NCI-H526 treated with DMSO at 0.1 percent for 48 hours (cell line): Measurements from ENCODE around the gene KLKB1.

Source experiments
- DNase-seq: peaks from one replicate; lab custom pipeline; 2025; lab: John Stamatoyannopoulos, UW

Gene KLKB1

DNA sequence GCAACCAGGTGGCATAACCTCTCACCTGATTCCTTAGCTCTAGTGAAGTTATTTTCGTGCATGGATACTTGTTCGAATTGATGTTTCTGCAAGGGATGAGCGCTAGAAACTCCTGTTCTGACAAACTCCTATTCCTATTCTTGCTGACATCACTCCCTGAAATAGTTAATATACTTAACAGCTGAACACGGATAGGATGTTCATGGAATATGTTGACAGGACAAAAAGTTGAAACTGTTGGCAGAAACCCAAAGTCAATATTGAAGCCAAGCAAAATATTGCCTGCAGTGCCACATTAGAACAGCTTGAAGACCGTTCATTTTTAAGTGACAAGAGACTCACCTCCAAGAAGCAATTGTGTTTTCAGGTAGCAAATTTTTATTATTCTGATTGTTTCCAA, at the start of gene KLKB1:
Gene KLKB1 (plus strand): TSS at position 287 of the 400 bp plus-strand sequence. CDS start 689 bp downstream, outside the sequence.
- no peak for DNase-seq

DNA sequence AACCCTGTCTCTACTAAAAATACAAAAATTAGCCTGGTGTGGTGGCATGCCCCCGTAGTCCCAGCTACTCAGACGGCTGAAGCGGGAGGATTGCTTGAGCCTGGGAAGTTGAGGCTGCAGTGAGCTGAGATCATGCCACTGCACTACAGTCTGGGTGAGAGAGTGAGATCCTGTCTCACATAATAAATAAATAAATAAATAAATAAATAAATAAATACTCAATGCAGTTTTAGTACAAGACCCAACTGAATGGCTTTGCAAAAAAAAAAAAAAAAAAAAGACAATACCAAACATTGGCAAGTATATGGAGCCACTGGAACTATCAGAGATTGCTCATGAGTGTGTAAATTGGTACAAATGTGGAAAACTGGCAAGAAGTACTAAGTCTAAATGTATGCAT, 39.2 kb upstream of the KLKB1 start:
- no peak for DNase-seq

DNA sequence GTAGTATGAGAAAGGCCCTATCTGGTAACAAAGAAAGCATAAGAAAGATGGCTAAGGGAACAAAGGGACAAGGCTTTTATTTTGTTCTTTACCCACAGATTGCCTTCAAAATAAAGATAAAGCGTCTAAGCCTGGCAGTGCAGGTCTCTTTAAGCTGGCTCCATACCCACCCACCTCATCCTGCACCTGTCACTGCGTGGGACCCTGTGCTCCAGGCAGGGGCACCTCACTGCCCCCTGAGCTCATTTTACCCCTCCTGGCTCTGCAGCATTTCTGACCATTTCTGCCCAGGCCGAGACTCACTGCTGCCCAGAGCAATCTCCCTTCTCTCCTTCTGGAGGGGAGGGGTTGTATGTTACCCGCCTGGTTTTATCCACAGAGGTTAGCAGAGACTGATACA, 37.7 kb upstream of the KLKB1 start:
- no peak for DNase-seq

DNA sequence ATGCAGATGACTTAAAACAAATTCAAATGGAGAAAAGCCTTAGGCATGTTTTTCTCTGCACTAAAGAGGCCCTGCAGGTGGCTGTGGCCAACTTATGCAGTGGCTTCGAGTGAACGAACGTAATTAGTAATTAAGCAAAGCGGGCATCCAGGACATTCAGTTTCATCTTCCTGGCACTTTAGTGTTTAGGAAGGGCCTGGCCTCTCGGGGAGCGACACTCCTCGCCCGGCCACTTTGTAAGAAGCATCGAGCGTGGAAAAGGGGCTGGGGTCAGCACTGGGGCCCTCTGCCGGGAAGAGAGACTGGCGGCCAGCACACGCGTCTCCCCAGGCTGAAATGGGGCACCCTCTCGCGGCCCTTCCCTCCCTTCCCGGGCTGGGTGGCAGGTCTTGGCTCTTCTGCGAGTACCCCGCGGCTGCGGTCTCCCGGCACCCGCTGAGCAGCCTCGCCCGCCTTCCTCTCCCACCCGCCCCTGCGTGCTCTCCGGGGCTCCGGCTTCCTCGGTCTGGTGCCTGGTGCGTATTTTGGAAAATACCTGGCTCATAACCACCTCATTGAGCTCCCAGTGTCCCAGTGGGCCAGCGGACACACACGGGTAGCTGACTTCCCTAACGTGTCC, 36.6 kb upstream of the KLKB1 start:
- peak; percentile 28 for DNase-seq

DNA sequence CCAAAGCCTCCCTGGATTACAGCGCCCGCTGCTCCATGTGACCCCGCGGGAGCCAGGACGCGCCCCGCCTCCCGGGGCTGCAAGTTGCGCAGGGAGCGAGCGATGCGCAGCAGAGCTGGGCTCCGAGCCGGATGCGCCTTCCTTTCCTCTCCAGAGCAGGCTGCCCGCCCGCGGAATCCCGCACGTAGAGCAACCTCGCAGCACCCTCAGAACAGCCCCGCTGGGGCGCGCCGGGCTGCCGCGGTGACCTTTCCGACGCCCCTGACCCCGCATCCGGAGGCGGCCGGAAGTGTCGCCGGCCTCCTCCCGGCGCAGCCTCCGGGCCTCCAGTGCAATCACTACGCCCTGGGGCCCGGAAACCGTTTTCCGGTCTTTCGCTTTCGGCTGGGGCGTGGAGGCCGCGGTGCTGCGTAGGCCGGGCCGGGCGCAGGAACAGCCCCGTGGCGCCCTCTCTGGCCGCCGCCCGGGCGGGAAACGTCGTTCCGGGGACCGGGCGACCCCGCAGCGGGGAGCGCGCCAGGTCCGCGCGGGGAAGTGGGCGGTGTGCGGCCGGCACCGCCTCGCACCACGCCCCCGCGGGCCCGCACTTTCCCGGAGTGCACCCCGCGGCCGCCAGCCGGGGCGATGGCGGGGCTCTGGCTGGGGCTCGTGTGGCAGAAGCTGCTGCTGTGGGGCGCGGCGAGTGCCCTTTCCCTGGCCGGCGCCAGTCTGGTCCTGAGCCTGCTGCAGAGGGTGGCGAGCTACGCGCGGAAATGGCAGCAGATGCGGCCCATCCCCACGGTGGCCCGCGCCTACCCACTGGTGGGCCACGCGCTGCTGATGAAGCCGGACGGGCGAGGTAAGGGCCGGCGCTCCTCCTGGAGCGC, 35.9 kb upstream of the KLKB1 start, which contains the start of gene CYP4V2:
Gene CYP4V2 (plus strand): TSS at position 368 of the 866 bp plus-strand sequence. CDS start 257 bp downstream, at position 625.
- DNase-seq, result peak; percentile 31

DNA sequence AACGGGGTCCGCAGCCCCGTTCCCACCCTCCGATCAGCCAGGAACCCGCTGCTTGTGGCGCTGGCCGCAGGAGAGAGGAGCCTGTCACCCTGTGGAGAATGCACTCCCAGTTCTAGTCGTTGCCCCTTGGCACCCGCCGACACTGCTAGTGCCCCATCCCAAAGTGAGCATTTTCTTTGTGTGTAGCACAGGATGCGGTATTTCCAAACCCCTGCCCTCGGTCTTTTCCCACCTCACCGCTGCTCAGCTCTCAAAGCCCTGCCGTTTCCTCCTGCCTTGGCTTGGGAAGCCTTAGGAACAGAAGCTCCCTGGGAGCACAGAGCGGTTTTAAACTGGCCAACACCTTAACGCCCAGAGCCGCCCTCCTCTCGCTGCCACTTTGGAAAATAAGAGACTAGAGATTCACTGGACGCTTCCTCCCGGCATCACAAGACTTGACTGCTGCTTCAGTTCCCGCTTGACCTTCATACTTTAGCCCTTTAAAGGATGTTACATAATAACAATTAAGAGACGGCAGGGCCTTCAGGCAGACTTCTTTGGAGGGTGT, 35.2 kb upstream of the KLKB1 start:
- DNase-seq, result peak; percentile 33

DNA sequence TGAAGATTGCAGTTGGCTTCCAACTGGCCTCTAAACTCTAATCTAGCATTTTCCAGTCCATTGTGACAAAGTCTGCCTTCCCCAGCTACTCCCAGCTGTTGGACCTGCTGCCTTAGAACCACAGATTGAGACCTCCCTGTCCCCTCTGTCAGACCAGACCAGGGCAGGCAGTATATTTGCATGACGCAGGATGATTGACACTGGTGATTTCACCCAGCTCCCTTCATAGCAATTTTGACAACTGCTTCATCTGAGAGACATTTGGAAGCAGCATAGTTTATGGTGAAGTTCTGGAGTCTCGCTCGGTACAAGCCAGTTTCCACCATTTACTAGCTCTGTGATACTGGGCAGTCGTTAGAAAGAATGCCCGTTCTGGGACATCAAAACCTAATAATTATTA, 33.5 kb upstream of the KLKB1 start:
- DNase-seq, result no peak

DNA sequence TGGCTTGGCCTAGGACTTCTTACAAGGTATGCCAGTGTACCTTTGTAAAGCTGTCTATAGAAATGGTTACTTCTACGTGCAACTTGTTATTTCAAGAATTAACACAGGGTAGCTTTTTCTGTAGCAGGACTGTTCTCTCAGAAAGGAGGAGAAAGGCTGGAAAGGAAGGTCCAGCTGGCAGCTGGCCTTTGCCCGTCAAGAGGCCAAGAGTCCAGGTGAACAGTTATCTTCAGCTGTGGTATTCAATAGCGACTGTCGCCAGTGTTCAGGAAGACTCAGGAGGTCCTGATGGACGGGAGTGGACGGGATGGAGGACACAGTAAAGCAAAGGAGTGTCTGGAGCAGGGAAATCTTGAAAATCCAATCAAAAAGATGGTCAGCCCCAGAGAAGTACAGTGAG, 31.2 kb upstream of the KLKB1 start:
- no peak for DNase-seq

DNA sequence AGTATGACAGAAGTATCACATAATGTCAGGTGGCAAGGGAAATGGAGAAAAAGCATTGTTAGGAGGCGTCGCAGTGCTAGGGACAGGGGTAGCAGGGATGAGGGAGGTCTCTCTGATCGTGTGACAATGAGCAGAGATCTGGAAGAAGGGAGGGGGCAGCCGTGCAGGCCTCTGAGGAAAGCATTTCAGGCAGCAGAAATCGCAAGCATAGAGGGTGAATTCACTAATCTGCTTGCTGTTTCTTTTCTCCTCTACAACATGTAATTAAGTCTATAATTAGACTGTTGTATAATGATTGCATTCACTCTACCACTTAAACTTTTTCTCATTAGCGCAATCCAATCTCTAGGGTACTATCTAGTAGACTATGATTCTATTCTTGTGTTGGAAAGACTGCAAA, 26.8 kb upstream of the KLKB1 start:
- DNase-seq, result no peak

DNA sequence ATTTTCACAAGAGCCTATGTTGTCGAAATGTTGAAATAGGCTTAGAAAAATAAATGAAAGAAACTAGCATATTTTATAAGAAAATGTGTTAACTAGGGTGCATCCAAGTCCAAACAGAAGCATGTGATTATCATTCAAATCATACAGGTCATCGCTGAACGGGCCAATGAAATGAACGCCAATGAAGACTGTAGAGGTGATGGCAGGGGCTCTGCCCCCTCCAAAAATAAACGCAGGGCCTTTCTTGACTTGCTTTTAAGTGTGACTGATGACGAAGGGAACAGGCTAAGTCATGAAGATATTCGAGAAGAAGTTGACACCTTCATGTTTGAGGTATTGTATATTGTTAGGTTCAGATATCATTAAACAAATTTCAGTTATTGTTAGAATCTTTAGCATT, 26.3 kb upstream of the KLKB1 start:
- no peak for DNase-seq

DNA sequence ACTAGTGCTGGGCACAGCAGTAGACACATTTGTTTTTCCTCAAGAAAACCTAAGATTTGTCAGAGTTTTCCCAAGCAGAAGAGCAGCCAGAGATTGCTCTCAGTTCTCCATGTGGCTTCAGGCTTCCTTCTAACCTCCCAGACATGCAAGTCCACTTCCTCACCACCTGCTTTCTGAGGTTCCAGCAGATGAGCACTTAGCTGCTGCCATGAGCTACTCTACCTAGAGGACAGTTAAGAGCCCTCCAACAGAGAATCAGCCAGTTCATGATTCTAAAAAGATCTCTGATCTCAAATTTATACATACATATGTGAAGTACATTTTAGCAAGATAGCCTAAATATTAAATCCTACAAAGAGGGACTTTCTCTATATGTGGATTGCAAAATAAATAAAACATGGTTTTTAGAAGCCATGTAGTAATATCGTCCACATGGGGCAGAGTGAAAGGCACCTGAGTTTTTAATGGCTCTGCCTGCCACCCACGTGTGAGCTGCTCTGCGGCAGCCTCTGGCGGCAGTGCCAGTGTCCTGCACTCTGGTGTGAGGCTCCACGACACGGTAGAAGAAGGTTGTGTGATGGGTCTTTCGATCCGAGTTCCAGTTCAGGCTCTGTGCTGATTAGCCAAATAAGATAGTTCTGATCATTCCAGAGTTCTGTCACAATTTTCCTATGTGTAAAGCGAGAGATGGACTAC, 25.6 kb upstream of the KLKB1 start:
- DNase-seq, result peak; percentile 26

DNA sequence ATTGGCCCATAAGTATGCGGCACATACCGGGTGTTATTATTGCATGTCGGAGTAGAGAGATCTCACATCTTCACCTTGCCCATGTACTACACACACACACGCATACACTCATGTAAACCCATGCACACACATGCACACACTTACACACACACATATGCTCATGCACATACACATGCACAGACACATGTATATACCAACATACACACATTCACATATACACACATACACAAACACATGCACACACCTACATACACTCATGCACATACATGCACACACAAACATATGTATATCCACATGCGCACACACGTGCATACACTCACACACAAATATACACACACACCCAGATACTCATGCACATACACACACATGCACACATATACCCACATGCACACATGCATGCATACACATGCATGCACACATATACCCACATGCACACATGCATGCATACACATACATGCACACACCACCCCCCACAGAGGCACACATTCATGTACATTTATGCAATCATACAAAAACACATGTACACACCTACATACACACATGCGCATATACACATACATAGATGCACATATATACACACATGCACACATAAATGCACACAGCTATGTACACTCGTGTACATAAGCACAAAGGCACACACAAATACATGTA, 24.7 kb upstream of the KLKB1 start:
- no peak for DNase-seq

DNA sequence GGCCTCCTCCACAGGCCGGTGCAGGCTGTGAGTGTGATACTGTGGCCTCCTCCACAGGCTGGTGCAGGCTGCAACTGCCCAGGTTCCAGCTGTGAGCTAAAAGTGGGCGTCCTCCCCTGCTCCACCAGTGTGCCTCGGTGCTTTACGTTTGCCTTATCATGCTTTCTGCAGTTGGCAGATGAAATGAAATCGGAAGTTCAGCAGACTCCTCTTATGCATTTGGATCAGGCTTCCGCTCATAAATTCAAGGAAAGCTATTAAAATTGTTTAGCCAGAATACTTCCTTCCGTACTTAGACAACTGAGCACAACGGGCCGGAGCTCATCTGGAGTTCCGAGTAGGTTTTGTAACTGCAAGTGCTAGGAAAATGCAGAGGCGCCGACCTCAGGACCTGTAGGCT, 23.9 kb upstream of the KLKB1 start:
- no peak for DNase-seq

DNA sequence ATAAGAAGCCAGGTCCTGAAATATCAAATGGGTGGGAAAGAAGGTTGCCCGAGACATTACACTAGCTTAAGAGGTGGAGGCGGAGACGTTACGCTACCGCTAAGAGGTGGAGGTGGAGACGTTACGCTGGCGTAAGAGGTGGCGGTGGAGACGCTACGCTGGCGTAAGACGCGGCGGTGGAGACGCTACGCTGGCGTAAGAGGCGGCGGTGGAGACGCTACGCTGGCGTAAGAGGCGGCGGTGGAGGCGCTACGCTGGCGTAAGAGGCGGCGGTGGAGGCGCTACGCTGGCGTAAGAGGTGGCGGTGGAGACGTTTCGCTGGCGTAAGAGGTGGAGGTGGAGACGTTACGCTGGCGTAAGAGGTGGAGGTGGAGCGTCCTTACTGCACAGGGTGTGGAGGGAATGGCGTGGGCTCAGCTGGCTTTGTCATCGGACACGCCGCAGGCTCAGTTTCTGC, 23.2 kb upstream of the KLKB1 start:
- DNase-seq, result peak; percentile 83

DNA sequence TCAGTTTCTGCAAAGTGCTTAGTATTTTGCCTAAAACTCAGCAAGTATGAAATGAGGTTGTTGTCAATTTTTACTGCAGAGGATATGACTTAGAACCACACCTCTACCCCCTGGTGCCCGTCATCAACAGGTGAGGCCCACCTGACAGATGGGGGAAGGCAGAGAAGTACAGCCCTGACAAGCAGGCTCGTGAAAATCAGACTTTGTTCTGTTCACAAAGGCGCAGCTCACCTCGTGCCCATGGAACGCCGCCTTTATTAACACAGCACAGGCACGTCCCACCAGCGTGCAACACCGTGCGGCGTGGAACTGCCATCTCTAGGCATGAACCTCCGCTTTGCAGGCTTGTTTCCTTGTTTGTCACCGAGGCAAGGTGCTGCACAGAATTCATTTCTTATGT, 22.6 kb upstream of the KLKB1 start:
- no peak for DNase-seq

DNA sequence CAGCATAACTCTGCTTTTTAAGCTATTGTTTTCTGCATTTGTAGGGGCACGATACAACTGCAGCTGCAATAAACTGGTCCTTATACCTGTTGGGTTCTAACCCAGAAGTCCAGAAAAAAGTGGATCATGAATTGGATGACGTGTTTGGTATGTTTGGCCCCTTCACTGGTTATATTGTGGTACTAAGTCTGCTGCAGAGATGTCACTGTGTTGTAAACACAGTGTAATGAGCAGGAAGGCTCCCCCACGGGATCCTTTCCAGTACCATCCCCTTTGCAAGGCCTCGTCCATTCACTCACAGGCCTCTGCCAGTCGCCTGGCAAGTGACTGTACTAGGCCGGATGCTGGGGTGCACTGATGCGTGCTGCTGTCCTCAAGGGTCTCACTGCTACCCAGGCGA, 22.2 kb upstream of the KLKB1 start:
- no peak for DNase-seq

DNA sequence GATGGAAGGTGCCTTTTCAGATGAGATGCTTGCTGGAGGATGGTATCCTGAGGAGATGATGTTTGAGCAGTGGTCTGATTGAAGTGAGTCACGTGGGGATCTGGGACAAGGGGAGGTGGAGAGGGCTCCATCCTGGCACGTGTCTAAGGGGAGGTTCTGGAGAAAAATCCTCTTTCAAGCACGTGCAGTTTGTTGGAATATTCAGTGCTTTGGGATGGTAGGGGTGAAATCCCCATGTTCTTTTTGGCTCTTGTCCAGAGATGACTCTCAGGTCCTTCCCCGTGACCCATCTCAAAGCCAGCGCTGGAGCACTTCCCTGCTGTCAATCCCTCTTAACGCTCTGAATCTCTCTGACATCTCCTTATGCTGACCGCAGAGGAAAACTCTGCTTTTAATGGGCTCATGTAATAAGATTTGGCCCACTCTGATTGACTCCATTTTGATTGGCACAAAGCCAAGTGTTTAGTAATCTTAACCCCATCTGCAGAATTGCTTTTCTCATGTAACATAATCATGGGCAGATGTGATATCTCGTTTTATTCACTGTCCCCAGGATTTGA, 10.8 kb upstream of the KLKB1 start:
- DNase-seq, result no peak

DNA sequence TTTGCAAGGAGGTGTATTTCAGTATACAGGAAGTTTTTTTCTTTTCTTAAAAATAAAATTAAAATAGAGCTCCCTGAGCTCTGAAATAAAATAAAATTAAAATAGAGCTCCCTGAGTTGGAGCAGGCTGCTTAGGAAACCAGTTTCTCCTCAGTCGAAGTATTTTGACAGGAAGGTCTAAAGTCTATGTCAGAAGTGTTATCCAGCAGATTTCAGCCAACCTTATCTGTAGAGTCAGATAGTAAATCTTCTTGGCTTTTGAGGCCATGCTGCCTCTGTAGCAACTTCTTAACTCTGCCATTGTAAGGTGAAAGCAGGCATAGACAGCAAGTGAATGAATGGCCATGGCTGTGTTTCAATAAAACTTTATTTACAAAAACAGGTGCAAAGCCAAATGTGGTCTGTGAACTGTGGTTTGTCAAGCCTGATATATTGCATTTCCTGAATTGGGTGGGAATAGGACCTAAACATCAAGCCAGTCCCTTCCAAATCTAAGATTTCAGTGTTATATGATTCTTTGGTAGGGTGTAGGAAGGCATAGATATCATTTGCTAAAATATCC, 9.5 kb upstream of the KLKB1 start:
- DNase-seq, result no peak

DNA sequence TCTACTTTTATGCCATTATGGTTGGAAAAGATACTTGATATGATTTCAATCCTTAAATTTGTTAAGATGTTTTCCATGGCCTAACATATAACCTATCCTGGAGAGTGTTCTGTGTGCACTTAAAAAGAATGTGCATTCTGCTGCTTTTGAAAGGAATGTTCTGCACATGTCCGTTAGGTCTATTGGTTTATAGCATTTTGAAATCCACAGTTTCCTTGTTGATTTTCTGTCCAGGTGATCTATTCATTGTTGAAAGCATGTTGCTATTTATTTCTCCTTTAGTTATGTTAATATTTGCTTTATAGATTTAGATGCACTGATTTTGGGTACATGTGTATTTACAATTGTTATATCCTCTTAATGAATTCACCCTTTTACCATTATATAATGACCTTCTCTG, 5.7 kb upstream of the KLKB1 start:
- DNase-seq, result no peak

DNA sequence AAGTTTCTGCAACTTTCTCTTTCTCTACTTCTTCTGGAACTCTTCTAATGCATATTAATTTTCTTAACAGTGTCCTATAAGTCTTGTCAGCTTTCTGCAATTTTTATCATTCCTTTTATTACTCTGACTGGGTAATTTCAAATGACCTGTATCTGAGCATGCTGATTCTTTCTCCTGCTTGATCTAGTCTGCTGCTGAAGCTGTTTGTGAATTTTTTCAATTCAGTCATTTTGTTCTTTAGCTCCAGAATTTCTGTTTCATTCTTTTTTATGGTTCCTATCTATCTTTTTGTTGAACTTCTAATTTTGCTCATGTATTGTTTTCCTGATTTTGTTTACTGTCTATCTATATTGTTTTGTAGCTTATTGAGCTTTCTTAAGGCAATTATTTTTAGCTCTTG, 1.5 kb upstream of the KLKB1 start:
- DNase-seq, result no peak

DNA sequence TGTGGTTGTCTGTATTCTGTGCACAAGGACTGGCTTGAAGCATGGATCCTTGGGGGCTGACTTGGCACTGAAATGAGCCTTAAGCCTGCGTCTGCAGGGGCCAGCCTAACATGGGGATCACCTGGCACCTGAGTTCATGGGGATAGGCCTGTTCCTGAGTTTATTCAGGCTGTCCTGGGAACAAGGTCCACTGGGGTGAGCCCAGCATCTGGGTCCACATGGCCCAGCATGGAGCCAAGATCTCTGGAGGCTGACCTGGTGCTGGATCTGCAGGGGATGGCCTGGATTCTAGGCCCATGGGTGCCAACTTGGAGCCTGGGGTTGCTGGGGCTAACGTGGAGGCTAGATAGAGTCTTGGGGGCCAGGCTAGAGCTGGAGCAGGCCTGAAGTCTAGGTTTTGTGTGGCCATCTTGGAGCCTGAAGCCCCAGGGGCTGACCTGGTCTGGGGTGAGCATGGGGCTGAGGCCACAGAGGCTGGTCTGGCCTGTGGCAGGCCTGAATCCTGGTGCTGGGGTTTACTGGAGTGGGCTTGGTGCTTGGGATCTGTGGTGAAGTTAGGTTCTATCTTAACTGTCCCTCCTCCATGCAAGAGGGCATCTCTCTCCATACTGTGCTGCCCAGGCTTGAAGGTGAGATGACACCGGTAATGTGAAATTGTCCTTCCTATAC, 652 bp upstream of the KLKB1 start:
- no peak for DNase-seq
